Thyroid gland (tissue), 4 donors: ENCODE measurements around the gene GABRA5. TPM values are rescaled to one million over a fixed set of nuclear protein-coding genes. Genes with fewer than 3 reads are reported as not detected.

Source experiments
- DNase-seq, 2 donors: peaks; one replicate each; pipeline ENCODE4 v3.0.0-alpha.2; 2019
- H3K27ac ChIP-seq, 3 donors: fragments of 200-600 bp; sonication (generic); 1 replicate in 2 of 3; 2 replicates in 1 of 3; pipeline ENCODE4 v1.5.1; 2016 to 2019; ENCODE audit warnings: mild to moderate bottlenecking in 1 of 3, moderate library complexity in 1 of 3
- H3K27me3 ChIP-seq: fragments of 200-600 bp; sonication (generic); one replicate; pipeline ENCODE4 v1.5.1; 2019
- H3K36me3 ChIP-seq, 2 donors: fragments of 200-600 bp; sonication (generic); one replicate each; pipeline ENCODE4 v1.5.1; 2016 to 2019
- H3K4me1 ChIP-seq, 2 donors: fragments of 200-600 bp; sonication (generic); one replicate each; pipeline ENCODE4 v1.5.1; 2017 to 2019
- H3K4me3 ChIP-seq, 3 donors: fragments of 200-600 bp; sonication (generic); replicated peaks in 1 of 3; 1 replicate in 2 of 3; 2 replicates in 1 of 3; pipeline ENCODE4 v1.5.1; 2016; ENCODE audit warnings: mild to moderate bottlenecking in 1 of 3
- H3K9me3 ChIP-seq: fragments of 200-600 bp; sonication (generic); one replicate; pipeline ENCODE4 v1.5.1; 2017
- POLR2A ChIP-seq, 2 donors: fragments of 450-650 bp; IDR thresholded peaks; one replicate each; pipeline ENCODE4 v1.6.1; 2017; ENCODE audit warnings: antibody characterized with exemption in 2 of 2, mild to moderate bottlenecking in 2 of 2, moderate library complexity in 1 of 2
- WGBS, 2 donors: methylation state at CpG; one replicate each; pipeline ENCODE4 v1.1.5; 2017; 5-methylcytosine and 5-hydroxymethylcytosine counted together
- intact Hi-C: fragments of 100-400 bp; cut with DNase I; formaldehyde crosslinking; loops from one replicate; pipeline ENCODE4 v1.15.1; 2023
- total RNA-seq, 4 donors: library from RNA; depleted of rRNA; stranded (reverse); fragments of >200 nt; gene quantifications; one replicate each; pipeline ENCODE4 v1.2.3, GENCODE V29; 2016
- TF ChIP-seq, protein P1 (sequence below), 6 experiments: fragments of 200-600 bp in 3 of 6; fragments of 450-650 bp in 3 of 6; sonication (generic) in 3 of 6; IDR thresholded peaks; one replicate each; pipeline ENCODE4 v1.5.1; 2016 to 2019; ENCODE audit warnings: antibody characterized with exemption in 6 of 6, mild to moderate bottlenecking in 2 of 6, inconsistent platforms in 1 of 6, moderate library complexity in 1 of 6

Gene GABRA5
- total RNA-seq, 4 donors from 2014 or later, result 5.7 TPM; not detected in 3

DNA sequence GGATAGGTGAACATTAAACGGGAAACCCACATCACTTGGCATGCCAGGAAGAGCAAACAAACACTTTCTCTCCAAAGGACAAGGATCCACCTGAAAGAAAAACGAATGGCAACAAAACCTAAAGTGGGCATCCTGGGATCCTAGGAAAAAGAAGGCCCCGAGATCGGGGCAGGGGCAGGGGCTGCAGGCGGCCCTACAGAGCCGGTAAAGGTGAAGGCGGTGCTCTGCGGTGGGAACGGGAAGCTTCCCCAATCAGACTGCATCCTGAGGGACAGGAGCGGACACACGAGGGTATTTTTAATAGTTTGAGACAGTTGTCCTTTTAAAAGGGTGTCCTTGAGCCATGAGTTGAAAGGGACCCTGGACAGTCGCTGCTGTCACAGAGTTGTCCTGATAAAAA lies 24.9 kb upstream of the GABRA5 start:
- Histone ChIP-seq H3K9me3 (no peaks in the 10 kb centered on the region), H3K27me3 (no peaks in the 10 kb centered on the region), H3K4me3 (no peak overlapping the region), H3K36me3 (no peaks in the 10 kb centered on the region), H3K27ac (no peak overlapping the region), H3K4me1 (no peaks in the 10 kb centered on the region)
- TF ChIP-seq, protein P1, sequence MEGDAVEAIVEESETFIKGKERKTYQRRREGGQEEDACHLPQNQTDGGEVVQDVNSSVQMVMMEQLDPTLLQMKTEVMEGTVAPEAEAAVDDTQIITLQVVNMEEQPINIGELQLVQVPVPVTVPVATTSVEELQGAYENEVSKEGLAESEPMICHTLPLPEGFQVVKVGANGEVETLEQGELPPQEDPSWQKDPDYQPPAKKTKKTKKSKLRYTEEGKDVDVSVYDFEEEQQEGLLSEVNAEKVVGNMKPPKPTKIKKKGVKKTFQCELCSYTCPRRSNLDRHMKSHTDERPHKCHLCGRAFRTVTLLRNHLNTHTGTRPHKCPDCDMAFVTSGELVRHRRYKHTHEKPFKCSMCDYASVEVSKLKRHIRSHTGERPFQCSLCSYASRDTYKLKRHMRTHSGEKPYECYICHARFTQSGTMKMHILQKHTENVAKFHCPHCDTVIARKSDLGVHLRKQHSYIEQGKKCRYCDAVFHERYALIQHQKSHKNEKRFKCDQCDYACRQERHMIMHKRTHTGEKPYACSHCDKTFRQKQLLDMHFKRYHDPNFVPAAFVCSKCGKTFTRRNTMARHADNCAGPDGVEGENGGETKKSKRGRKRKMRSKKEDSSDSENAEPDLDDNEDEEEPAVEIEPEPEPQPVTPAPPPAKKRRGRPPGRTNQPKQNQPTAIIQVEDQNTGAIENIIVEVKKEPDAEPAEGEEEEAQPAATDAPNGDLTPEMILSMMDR (IDR thresholded peaks at IDR 0.05), result no peak
- intact Hi-C loops, result no loop called here
- no peak for DNase-seq
- WGBS, 2 donors, result 45 to 46% methylated on average over 12 of the region's 12 CpGs

DNA sequence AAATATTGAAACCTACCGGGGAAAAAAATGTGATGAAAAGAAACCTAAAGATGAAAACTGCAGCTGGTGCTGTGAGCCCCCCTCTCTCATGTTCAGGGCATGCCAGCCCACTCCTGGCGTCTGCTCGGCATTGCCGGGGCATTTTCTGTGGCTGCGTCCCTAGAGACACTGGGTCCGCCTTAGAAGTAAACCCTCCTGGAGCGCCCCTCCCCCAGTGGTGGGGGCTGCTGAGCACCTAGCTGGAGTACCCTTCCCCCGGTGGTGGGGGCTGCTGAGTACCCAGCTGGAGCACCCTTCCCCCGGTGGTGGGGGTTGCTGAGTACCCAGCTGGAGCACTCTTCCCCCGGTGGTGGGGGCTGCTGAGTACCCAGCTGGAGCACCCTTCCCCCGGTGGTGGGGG lies 24.5 kb upstream of the GABRA5 start:
- Histone ChIP-seq H3K4me1 (no peaks in the 10 kb centered on the region), H3K36me3 (no peaks in the 10 kb centered on the region), H3K9me3 (no peaks in the 10 kb centered on the region), H3K27ac (no peak overlapping the region), H3K27me3 (no peaks in the 10 kb centered on the region), H3K4me3 (no peak overlapping the region)
- no peak for DNase-seq
- intact Hi-C loops, result no loop called here
- WGBS, 2 donors, result 42 to 51% methylated on average over 6 to 8 of the region's 11 CpGs
- no peak for TF ChIP-seq POLR2A (IDR thresholded peaks at IDR 0.05)
- TF ChIP-seq, protein P1 (IDR thresholded peaks at IDR 0.05), result no peak

- DNase-seq, result no peak
- intact Hi-C loops, result no loop called here
These were observed 22.0 kb upstream of the GABRA5 start for GRCh38 chr15:26844901-26845300.

GRCh38 chr15:26848498-26848897 lies 18.4 kb upstream of the GABRA5 start:
- Histone ChIP-seq H3K9me3 (no peaks in the 10 kb centered on the region), H3K4me1 (no peaks in the 10 kb centered on the region), H3K4me3 (no peak overlapping the region), H3K36me3 (no peaks in the 10 kb centered on the region), H3K27me3 (no peaks in the 10 kb centered on the region), H3K27ac (no peak overlapping the region)
- intact Hi-C loops, result no loop called here
- TF ChIP-seq, protein P1 (IDR thresholded peaks at IDR 0.05), result no peak
- no peak for TF ChIP-seq POLR2A (IDR thresholded peaks at IDR 0.05)
- 80 to 94% methylated on average over 1 of the region's 1 CpG for WGBS, 2 donors
- DNase-seq, result no peak

More at GRCh38 chr15:26844901-26845300, 22.0 kb upstream of the GABRA5 start:
- Histone ChIP-seq H3K27me3 (no peaks in the 10 kb centered on the region), H3K36me3 (no peaks in the 10 kb centered on the region), H3K9me3 (no peaks in the 10 kb centered on the region), H3K27ac (no peak overlapping the region), H3K4me1 (no peaks in the 10 kb centered on the region), H3K4me3 (no peak overlapping the region)
- no peak for TF ChIP-seq POLR2A (IDR thresholded peaks at IDR 0.05)
- TF ChIP-seq, protein P1 (IDR thresholded peaks at IDR 0.05), result no peak

- TF ChIP-seq, protein P1 (IDR thresholded peaks at IDR 0.05), result no peak
- no peak for TF ChIP-seq POLR2A (IDR thresholded peaks at IDR 0.05)
- WGBS, 2 donors, result 93 to 94% methylated on average over 3 of the region's 3 CpGs
- Histone ChIP-seq H3K27ac (no peak overlapping the region), H3K4me1 (no peaks in the 10 kb centered on the region), H3K27me3 (no peaks in the 10 kb centered on the region), H3K4me3 (no peak overlapping the region), H3K36me3 (no peaks in the 10 kb centered on the region), H3K9me3 (no peaks in the 10 kb centered on the region)
- intact Hi-C loops, result no loop called here
- no peak for DNase-seq
These were observed 16.7 kb upstream of the GABRA5 start for GRCh38 chr15:26850161-26850560.
